Endothelial cell of umbilical vein (primary cell): ENCODE results near the gene OTULINL. TPM values are rescaled to one million over a fixed set of nuclear protein-coding genes. Genes with fewer than 3 reads are reported as not detected.

ENCODE experiments used
- BruUV-seq: library from RNA; stranded (reverse); fragments of 400-500 nt; replicated peaks from 2 replicates; lab custom pipeline; 2021; lab: Mats Ljungman, UMichigan
- CTCF ChIA-PET: fragments of 300-600, 350-600 bp; sonication (Branson Sonifier 250); formaldehyde crosslinking; loops from one replicate; lab custom pipeline; 2021; ENCODE audit warnings: antibody characterized with exemption, inconsistent platforms; lab: Charles Lee
- POLR2A ChIA-PET: fragments of 300-600, 350-600 bp; sonication (Branson Sonifier 250); formaldehyde crosslinking; loops from one replicate; lab custom pipeline; 2021; ENCODE audit warnings: antibody characterized with exemption, inconsistent platforms; lab: Charles Lee
- DNase-seq: peaks from one replicate; pipeline ENCODE4 v3.0.0-alpha.2; 2011; ENCODE audit warnings: low read depth, low spot score
- FAIRE-seq: peaks from 2 replicates; lab custom pipeline; 2011; peaks lifted over from hg19 to GRCh38; lab: Jason Lieb, UNC
- H2AFZ ChIP-seq: 2 replicates; pipeline ENCODE4 v1.6.0; 2012; ENCODE audit warnings: low read depth, low read length, control low read depth, inconsistent platforms
- H3K27ac ChIP-seq: 2 replicates; pipeline ENCODE4 v1.5.1; 2011; ENCODE audit warnings: low read depth, mild to moderate bottlenecking, control low read depth, low read length, moderate library complexity; ENCODE audit not compliant: insufficient read depth
- H3K27me3 ChIP-seq, 2 experiments: 2 replicates each; pipeline versions ENCODE4 v1.6.0 to v1.6.1; 2011; ENCODE audit warnings: low read length in 2 of 2, mixed read lengths in 1 of 2; ENCODE audit not compliant: control insufficient read depth in 2 of 2, insufficient read depth in 2 of 2
- H3K36me3 ChIP-seq, 2 experiments: 2 replicates in 1 of 2; 3 replicates in 1 of 2; pipeline ENCODE4 v1.5.1; 2011; ENCODE audit warnings: low read length in 2 of 2, mild to moderate bottlenecking in 1 of 2, moderate library complexity in 1 of 2; ENCODE audit not compliant: control insufficient read depth in 2 of 2, insufficient read depth in 2 of 2; ENCODE audit errors: extremely low read depth in 1 of 2
- H3K4me1 ChIP-seq: 3 replicates; pipeline ENCODE4 v1.5.1; 2011; ENCODE audit warnings: mild to moderate bottlenecking, low read length; ENCODE audit not compliant: control insufficient read depth, insufficient read depth; ENCODE audit errors: extremely low read depth
- H3K4me2 ChIP-seq: 2 replicates; pipeline ENCODE4 v1.6.1; 2011; ENCODE audit warnings: low read length, control low read depth, mixed read lengths; ENCODE audit not compliant: insufficient read depth
- H3K4me3 ChIP-seq, 3 experiments: fragments of 200-600 bp in 1 of 3; sonication (generic), shearing (Covaris generic) in 1 of 3; replicated peaks in 1 of 3; 2 replicates each; pipeline ENCODE4 v1.5.1; 2011 to 2016; ENCODE audit warnings: control low read depth in 3 of 3, low read length in 3 of 3, mild to moderate bottlenecking in 2 of 3, inconsistent platforms in 1 of 3, low read depth in 1 of 3, moderate library complexity in 1 of 3; ENCODE audit not compliant: insufficient read depth in 1 of 3
- H3K79me2 ChIP-seq: 2 replicates; pipeline ENCODE4 v1.6.0; 2012; ENCODE audit warnings: low read length, inconsistent platforms; ENCODE audit not compliant: control insufficient read depth, insufficient read depth
- H3K9ac ChIP-seq: replicated peaks from 2 replicates; pipeline ENCODE3; 2011; ENCODE audit warnings: low read length, control low read depth; ENCODE audit not compliant: insufficient read depth; ENCODE audit errors: extremely low read depth
- H3K9me1 ChIP-seq: replicated peaks from 3 replicates; pipeline ENCODE4 v1.6.0; 2011; ENCODE audit warnings: mild to moderate bottlenecking, low read length; ENCODE audit not compliant: control insufficient read depth, insufficient read depth; ENCODE audit errors: extremely low read depth
- H3K9me3 ChIP-seq: replicated peaks from 2 replicates; pipeline ENCODE4 v1.5.1; 2012; ENCODE audit warnings: low read length, inconsistent platforms; ENCODE audit not compliant: control insufficient read depth, insufficient read depth
- H4K20me1 ChIP-seq: replicated peaks from 2 replicates; pipeline ENCODE3; 2011; ENCODE audit warnings: mild to moderate bottlenecking, low read length; ENCODE audit not compliant: control insufficient read depth, insufficient read depth; ENCODE audit errors: extremely low read depth
- CTCF ChIP-seq, 2 donors: IDR thresholded peaks; 1 replicate in 1 of 2; 2 replicates in 1 of 2; pipeline ENCODE4 v1.5.1; 2011; ENCODE audit warnings: low read length in 2 of 2, mild to moderate bottlenecking in 2 of 2, moderate library complexity in 2 of 2, control low read depth in 1 of 2, inconsistent platforms in 1 of 2, low read depth in 1 of 2; ENCODE audit not compliant: insufficient read depth in 1 of 2; ENCODE audit errors: extremely low read depth in 1 of 2
- EZH2 ChIP-seq: IDR thresholded peaks from 2 replicates; pipeline ENCODE4 v1.6.1; 2012; ENCODE audit warnings: borderline replicate concordance, low read depth, mild to moderate bottlenecking, moderate library complexity, low read length, inconsistent platforms; ENCODE audit not compliant: severe bottlenecking
- FOS ChIP-seq: IDR thresholded peaks from 2 replicates; pipeline ENCODE4 v1.6.1; 2011; ENCODE audit warnings: mild to moderate bottlenecking, low read length, moderate library complexity, borderline replicate concordance; ENCODE audit not compliant: insufficient read depth
- GATA2 ChIP-seq: IDR thresholded peaks from 2 replicates; pipeline ENCODE4 v1.7.0; 2011; ENCODE audit warnings: low read depth, mild to moderate bottlenecking, moderate library complexity, mixed read lengths, low read length; ENCODE audit not compliant: insufficient read length, insufficient read depth
- JUN ChIP-seq: IDR thresholded peaks from 2 replicates; pipeline ENCODE4 v1.6.1; 2011; ENCODE audit warnings: borderline replicate concordance, low read depth; ENCODE audit not compliant: insufficient read length, insufficient read depth
- MAX ChIP-seq: IDR thresholded peaks from 2 replicates; pipeline ENCODE4 v1.6.1; 2011; ENCODE audit not compliant: insufficient read depth, insufficient read length
- MYC ChIP-seq: IDR thresholded peaks from one replicate; pipeline ENCODE4 v1.6.1; 2011; ENCODE audit warnings: mild to moderate bottlenecking, low read depth, low read length
- POLR2A ChIP-seq: IDR thresholded peaks from 2 replicates; pipeline ENCODE4 v1.6.1; 2012; ENCODE audit warnings: low read depth, mild to moderate bottlenecking, control low read depth, low read length
- POLR2AphosphoS5 ChIP-seq: IDR thresholded peaks from 2 replicates; pipeline ENCODE4 v1.6.1; 2012; ENCODE audit warnings: low read depth, mild to moderate bottlenecking, control low read depth, low read length, moderate library complexity; ENCODE audit not compliant: insufficient read depth
- dilution Hi-C: fragments of 300-500 bp; cut with MboI; formaldehyde crosslinking; loops from one replicate; pipeline ENCODE4 v1.15.0; 2019; ENCODE audit warnings: low sequenced_read_pairs; ENCODE audit not compliant: extremely low pct_ligation_motif_present
- intact Hi-C: fragments of 100-400 bp; cut with micrococcal nuclease; formaldehyde crosslinking; loops from one replicate; pipeline ENCODE4 v1.10.0; 2022
- polyA plus RNA-seq, 4 experiments: library from polyadenylated mRNA; depleted of rRNA in 3 of 4; stranded (reverse) in 3 of 4; unstranded in 1 of 4; fragments of >200 nt; gene quantifications; 2 replicates each; pipeline versions ENCODE4 v1.2.1 to v1.2.3, GENCODE V29; 2011 to 2012; ENCODE audit warnings: missing spikeins in 1 of 4
- total RNA-seq: library from RNA; stranded (reverse); gene quantifications from 2 replicates; pipeline ENCODE4 v1.2.3, GENCODE V29; 2021

OTULINL gene
- total and polyA plus RNA-seq, 2 donors (not counting 3 experiments of a cell fraction or from before 2014, with no cell fraction given): 0.08 to 0.42 TPM

GRCh38 chr5:14588145-14588544, 6.6 kb downstream of the OTULINL start:
- FAIRE-seq: no peak
- no peak for DNase-seq
- Histone ChIP-seq H3K9me3 (no peaks in the 10 kb centered on the region), H3K4me1 (no peaks in the 10 kb centered on the region), H3K9ac (no peak overlapping the region), H3K4me3 (no peak overlapping the region), H3K79me2 (no peaks in the 10 kb centered on the region), H4K20me1 (no peaks in the 10 kb centered on the region), H3K27me3 (peaks cover 19 to 50% of the 10 kb centered on the region in 2 experiments), H3K36me3 (no peaks in the 10 kb centered on the region), H3K27ac (no peak overlapping the region), H3K9me1 (no peaks in the 10 kb centered on the region), H3K4me2 (no peak overlapping the region), H2AFZ (no peak overlapping the region)
- intact Hi-C loops: no loop called here
- ChIA-PET POLR2A (no interaction called here), CTCF (interaction anchor here (1.9 kb wide), 1 partner anchor 60 kb away, joined by 4 read pairs; no protein-coding TSS in a partner anchor)
- BruUV-seq: no TSS peak
- dilution Hi-C loops: no loop called here
- no peak for TF ChIP-seq FOS

GRCh38 chr5:14588758-14589543, 7.4 kb downstream of the OTULINL start:
- intact Hi-C loops: no loop called here
- H2AFZ ChIP-seq: no peak overlapping the region
- no peak overlapping the region for H3K4me2 ChIP-seq
- BruUV-seq: no TSS peak
- dilution Hi-C loops: no loop called here
- peaks cover 14 to 49% of the 10 kb centered on the region in 2 experiments for H3K27me3 ChIP-seq
- ChIA-PET POLR2A (no interaction called here), CTCF (no interaction called here)
- no peaks in the 10 kb centered on the region for H3K4me1 ChIP-seq
- no peak overlapping the region for H3K4me3 ChIP-seq
- H3K36me3 ChIP-seq: no peaks in the 10 kb centered on the region
- no peaks in the 10 kb centered on the region for H3K9me1 ChIP-seq
- no peaks in the 10 kb centered on the region for H3K9me3 ChIP-seq
- TF ChIP-seq JUN (no peak), GATA2 (no peak), FOS (no peak), MYC (no peak), MAX (no peak), CTCF (IDR thresholded peaks at IDR 0.05; ENCODE audit: extremely low read depth in 1 of 2, insufficient read depth in 1 of 2, low read depth in 1 of 2, low read length in 2 of 2) (no peak), EZH2 (no peak), POLR2AphosphoS5 (no peak), POLR2A (no peak)
- H4K20me1 ChIP-seq: no peaks in the 10 kb centered on the region
- H3K27ac ChIP-seq: no peak overlapping the region
- H3K79me2 ChIP-seq: no peaks in the 10 kb centered on the region
- H3K9ac ChIP-seq: no peak overlapping the region
- FAIRE-seq (no peak), DNase-seq (no peak)
